Measurements from ENCODE around the gene SNAPC2.

The SNAPC2 gene

DNA sequence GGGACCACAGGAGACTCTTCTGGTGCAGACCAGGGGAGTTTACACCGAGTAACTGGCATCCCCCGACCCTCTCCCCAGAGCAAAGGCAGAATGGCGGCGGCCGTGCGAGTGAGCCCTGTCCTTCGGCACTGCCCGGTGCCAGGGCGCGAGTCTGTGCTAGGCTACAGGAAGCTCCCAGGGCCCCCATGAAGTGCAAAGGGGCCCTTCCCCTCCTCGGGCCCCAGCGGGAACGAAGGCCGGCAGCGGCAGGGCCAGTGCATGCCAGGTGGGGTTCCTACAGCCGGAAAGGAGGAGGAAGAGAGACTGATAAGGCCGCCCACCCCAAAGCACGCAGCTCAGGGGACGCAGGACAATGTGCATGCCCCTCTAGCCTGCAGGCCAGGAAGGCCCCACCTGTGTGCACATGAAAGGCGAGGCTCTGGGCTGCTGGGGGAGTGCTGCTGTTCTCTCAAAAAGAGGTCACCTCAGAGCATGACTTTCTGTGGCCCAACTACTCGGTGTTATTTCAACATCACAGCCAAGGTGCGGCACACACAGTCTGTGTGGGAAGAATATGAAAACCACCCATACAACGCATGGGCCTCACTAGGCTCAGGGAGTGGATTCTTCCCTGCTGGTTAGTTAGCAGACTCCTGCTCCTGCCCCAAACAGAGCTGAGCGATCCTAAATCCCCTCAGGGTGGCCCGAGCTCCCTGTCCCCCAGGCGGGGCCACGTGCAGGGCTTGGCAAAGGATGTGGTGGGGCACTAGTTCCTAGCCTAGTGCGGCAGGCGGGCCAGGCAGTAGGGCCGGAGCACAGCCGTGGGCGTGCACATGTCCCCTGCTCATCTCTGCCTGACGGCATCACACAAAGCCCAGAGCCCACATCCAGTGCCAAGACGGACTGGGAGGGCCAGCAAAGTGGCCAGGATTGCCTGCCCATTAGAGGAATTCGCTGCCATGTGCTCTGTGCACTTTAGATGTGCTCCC is 51.7 kb downstream of the SNAPC2 start:
- DNase-seq = no peak

Measured in activated T-cell treated with anti-CD3 and anti-CD28 coated beads, Interleukin-2, amount 50 U/mL, for 48 hours (primary cell).